Body of pancreas (tissue), 4 donors: ENCODE results near the gene SLC48A1. TPM values are rescaled to one million over a fixed set of nuclear protein-coding genes. Genes with fewer than 3 reads are reported as not detected.
A peak's percentile ranks its signal among the peaks of the same experiment; 100 is the strongest.

Experiments
- ATAC-seq: fragments of 150-250 bp; one replicate; pipeline ENCODE4 v1.9.1; 2016
- DNase-seq, 4 donors: peaks; one replicate each; pipeline ENCODE4 v3.0.0-alpha.2; 2019
- H3K27ac ChIP-seq, 4 donors: fragments of 200-600 bp; sonication (generic); 1 replicate in 3 of 4; 2 replicates in 1 of 4; pipeline versions ENCODE4 v1.5.1 to v1.6.1; 2016 to 2019; ENCODE audit warnings: mild to moderate bottlenecking in 1 of 4, mixed read lengths in 1 of 4, moderate library complexity in 1 of 4
- H3K27me3 ChIP-seq, 2 donors: fragments of 200-600 bp; sonication (generic); one replicate each; pipeline ENCODE4 v1.6.0; 2016; ENCODE audit warnings: mild to moderate bottlenecking in 1 of 2
- H3K36me3 ChIP-seq, 2 donors: fragments of 200-600 bp; sonication (generic); replicated peaks in 1 of 2; 2 replicates each; pipeline ENCODE4 v1.5.1; 2016; ENCODE audit warnings: low read depth in 2 of 2; ENCODE audit not compliant: insufficient read depth in 1 of 2
- H3K4me1 ChIP-seq: fragments of 200-600 bp; sonication (generic); one replicate; pipeline ENCODE4 v1.6.0; 2016
- H3K4me3 ChIP-seq, 2 donors: fragments of 200-600 bp; sonication (generic); 1 replicate in 1 of 2; 2 replicates in 1 of 2; pipeline ENCODE4 v1.5.1; 2016 to 2019
- H3K9me3 ChIP-seq, 3 donors: fragments of 200-600 bp; sonication (generic); 1 replicate in 2 of 3; 2 replicates in 1 of 3; pipeline ENCODE4 v1.5.1; 2016
- CTCF ChIP-seq, 7 experiments: fragments of 450-650 bp in 4 of 7; fragments of 200-600 bp in 3 of 7; sonication (generic) in 3 of 7; IDR thresholded peaks; one replicate each; pipeline ENCODE4 v1.5.1; 2016 to 2019; ENCODE audit warnings: antibody characterized with exemption in 7 of 7
- POLR2A ChIP-seq, 3 donors: fragments of 450-650 bp; IDR thresholded peaks; one replicate each; pipeline ENCODE4 v1.6.1; 2016; ENCODE audit warnings: antibody characterized with exemption in 3 of 3, mild to moderate bottlenecking in 2 of 3
- WGBS, 2 donors: methylation state at CpG; one replicate each; pipeline ENCODE4 v1.1.5; 2017; 5-methylcytosine and 5-hydroxymethylcytosine counted together
- intact Hi-C: fragments of 100-400 bp; cut with DNase I; formaldehyde crosslinking; loops from one replicate; pipeline ENCODE4 v1.15.1; 2023
- total RNA-seq, 2 donors: library from RNA; depleted of rRNA; stranded (reverse); fragments of >200 nt; gene quantifications; one replicate each; pipeline ENCODE4 v1.1.0, GENCODE V29; 2016

The SLC48A1 gene
- total RNA-seq, 2 donors from 2014 or later, result 12.7 to 22.1 TPM

- Histone ChIP-seq H3K9me3 (no peaks in the 10 kb centered on the region), H3K36me3 (no peaks in the 10 kb centered on the region), H3K27me3 (no peaks in the 10 kb centered on the region), H3K4me1 (peaks cover 44% of the 10 kb centered on the region), H3K4me3 (no peak overlapping the region), H3K27ac (peak overlapping the region; percentile 54 to 83 (median 72))
- ATAC-seq (no peak), DNase-seq (no peak)
- TF ChIP-seq CTCF (IDR thresholded peaks at IDR 0.05) (no peak), POLR2A (IDR thresholded peaks at IDR 0.05) (no peak)
- intact Hi-C loops, result no loop called here
- 74 to 85% methylated on average over 7 of the region's 7 CpGs for WGBS, 2 donors
These were observed 20.5 kb upstream of the SLC48A1 start for GRCh38 chr12:47752552-47752951.

GRCh38 chr12:47753021-47754001 lies 19.7 kb upstream of the SLC48A1 start:
- peak in 1 of 7 experiments; percentile 9 for TF ChIP-seq CTCF (IDR thresholded peaks at IDR 0.05)
- peak in 1 of 3 donors; percentile 9 for TF ChIP-seq POLR2A (IDR thresholded peaks at IDR 0.05)
- ATAC-seq (peak; percentile 76), DNase-seq (peak; percentile 53 to 85 (median 74))
- intact Hi-C loops, result no loop called here
- Histone ChIP-seq H3K36me3 (no peaks in the 10 kb centered on the region), H3K4me1 (peaks cover 51% of the 10 kb centered on the region), H3K27me3 (no peaks in the 10 kb centered on the region), H3K27ac (peak overlapping the region; percentile 54 to 83 (median 72)), H3K9me3 (no peaks in the 10 kb centered on the region), H3K4me3 (no peak overlapping the region)
- WGBS, 2 donors, result 47 to 71% methylated on average over 11 of the region's 11 CpGs

DNA sequence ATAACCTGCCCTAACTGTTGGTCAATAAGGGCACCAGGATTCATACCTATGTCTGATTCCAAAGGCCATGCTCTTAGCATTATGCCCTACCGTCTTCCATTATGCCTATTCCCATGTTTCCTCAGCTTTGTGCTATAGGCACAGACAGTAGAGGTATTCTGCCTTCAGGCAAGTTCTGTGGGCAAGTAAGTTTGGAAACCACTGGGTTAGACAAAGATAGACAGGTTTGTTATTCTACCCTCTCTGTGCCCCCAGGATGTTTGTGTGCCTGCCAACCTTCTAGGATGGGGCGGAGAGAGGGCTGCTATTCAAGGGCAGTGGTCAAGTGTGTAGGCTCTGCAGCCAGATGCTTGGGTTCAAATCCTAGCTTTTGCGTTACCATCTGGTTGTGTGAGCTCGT lies 18.9 kb upstream of the SLC48A1 start:
- H3K9me3 ChIP-seq, result no peaks in the 10 kb centered on the region
- H3K4me3 ChIP-seq, result no peak overlapping the region
- WGBS, 2 donors, result 71 to 84% methylated on average over 4 of the region's 4 CpGs
- no peak for TF ChIP-seq POLR2A (IDR thresholded peaks at IDR 0.05)
- TF ChIP-seq CTCF (IDR thresholded peaks at IDR 0.05), result no peak
- intact Hi-C loops, result no loop called here
- no peaks in the 10 kb centered on the region for H3K36me3 ChIP-seq
- DNase-seq, result no peak
- H3K27me3 ChIP-seq, result no peaks in the 10 kb centered on the region
- peaks cover 55% of the 10 kb centered on the region for H3K4me1 ChIP-seq
- no peak for ATAC-seq
- H3K27ac ChIP-seq, result peak overlapping the region; percentile 54 to 83 (median 72)

- WGBS, 2 donors, result 15 to 16% methylated on average over 3 of the region's 3 CpGs
- intact Hi-C loops, result no loop called here
- no peaks in the 10 kb centered on the region for H3K27me3 ChIP-seq
- H3K4me3 ChIP-seq, result no peak overlapping the region
- no peaks in the 10 kb centered on the region for H3K36me3 ChIP-seq
- H3K27ac ChIP-seq, result peak overlapping the region; percentile 54 to 83 (median 72)
- H3K4me1 ChIP-seq, result peaks cover 61% of the 10 kb centered on the region
- TF ChIP-seq CTCF (IDR thresholded peaks at IDR 0.05) (peak in 1 of 7 experiments; percentile 13), POLR2A (IDR thresholded peaks at IDR 0.05) (no peak)
- ATAC-seq, result peak; percentile 50
- no peaks in the 10 kb centered on the region for H3K9me3 ChIP-seq
- DNase-seq, result peak; percentile 87 to 93 (median 90)
These were observed 18.2 kb upstream of the SLC48A1 start for GRCh38 chr12:47754881-47755280.
